Upper lobe of right lung (tissue), 1 donor: ENCODE measurements around the gene CR1. TPM values are rescaled to one million over a fixed set of nuclear protein-coding genes. Genes with fewer than 3 reads are reported as not detected.
"Not testable (repeated sequence)": the region's sequence is repeated elsewhere in the genome, so short reads cannot be mapped to it uniquely, and the experiment has no call there.

ENCODE experiments used
- ATAC-seq: fragments of 200-7000 bp; cut with Tn5 transposase; one replicate; pipeline ENCODE4 v1.9.1; 2020; ENCODE audit warnings: mild to moderate bottlenecking, moderate library complexity
- DNase-seq: peaks from one replicate; pipeline ENCODE4 v3.0.0-alpha.2; 2020
- H3K27ac ChIP-seq: fragments of 200-600 bp; one replicate; pipeline ENCODE4 v1.8.0; 2022
- H3K27me3 ChIP-seq: fragments of 200-600 bp; one replicate; pipeline ENCODE4 v1.8.0; 2022; ENCODE audit warnings: mild to moderate bottlenecking
- H3K36me3 ChIP-seq: fragments of 200-600 bp; one replicate; pipeline ENCODE4 v1.8.0; 2022
- H3K4me1 ChIP-seq: fragments of 200-600 bp; one replicate; pipeline ENCODE4 v1.8.0; 2022
- H3K4me3 ChIP-seq: fragments of 200-600 bp; one replicate; pipeline ENCODE4 v1.8.0; 2022; ENCODE audit warnings: mild to moderate bottlenecking
- H3K9me3 ChIP-seq: fragments of 200-600 bp; one replicate; pipeline ENCODE4 v1.8.0; 2022
- intact Hi-C: fragments of 100-400 bp; cut with DNase I; formaldehyde crosslinking; loops from one replicate; pipeline ENCODE4 v1.11.0; 2022
- total RNA-seq: library from RNA; stranded (reverse); fragmentation: NEBNext Ultra II Directional; extraction: Animal tissue kit (Norgen Biotek cat#: 25700); gene quantifications from one replicate; pipeline ENCODE4 v1.2.1, GENCODE V29; 2021
- TF ChIP-seq, protein P1 (sequence below): fragments of 200-600 bp; IDR thresholded peaks from one replicate; pipeline ENCODE4 v1.8.0; 2022; ENCODE audit warnings: antibody characterized with exemption
- donor health status: DM: no; HTN: yes; CAD: no; lungs with severe emphysema.

The CR1 gene
- total RNA-seq, 1 donor from 2014 or later = 11.4 TPM

DNA sequence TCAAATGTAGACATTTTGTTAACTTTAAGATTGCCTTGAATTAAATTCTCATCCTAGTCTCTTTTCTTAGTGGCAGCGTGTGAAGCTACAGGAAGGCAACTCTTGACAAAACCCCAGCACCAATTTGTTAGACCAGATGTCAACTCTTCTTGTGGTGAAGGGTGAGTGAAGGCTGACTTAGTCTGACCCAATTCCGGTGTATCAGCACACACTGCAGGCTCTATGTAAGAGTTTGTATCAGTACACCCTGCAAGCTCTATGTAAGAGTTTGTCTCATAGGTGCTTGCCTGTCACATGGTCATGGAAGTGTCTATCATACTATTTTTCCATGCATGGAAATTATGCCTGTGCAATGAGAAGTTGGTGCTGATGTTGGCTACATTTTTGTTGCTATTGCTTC, 25.0 kb upstream of the CR1 start:
- no peak overlapping the region for H3K4me3 ChIP-seq
- H3K27me3 ChIP-seq = peaks cover 7% of the 10 kb centered on the region
- ATAC-seq = no peak
- TF ChIP-seq, protein P1, sequence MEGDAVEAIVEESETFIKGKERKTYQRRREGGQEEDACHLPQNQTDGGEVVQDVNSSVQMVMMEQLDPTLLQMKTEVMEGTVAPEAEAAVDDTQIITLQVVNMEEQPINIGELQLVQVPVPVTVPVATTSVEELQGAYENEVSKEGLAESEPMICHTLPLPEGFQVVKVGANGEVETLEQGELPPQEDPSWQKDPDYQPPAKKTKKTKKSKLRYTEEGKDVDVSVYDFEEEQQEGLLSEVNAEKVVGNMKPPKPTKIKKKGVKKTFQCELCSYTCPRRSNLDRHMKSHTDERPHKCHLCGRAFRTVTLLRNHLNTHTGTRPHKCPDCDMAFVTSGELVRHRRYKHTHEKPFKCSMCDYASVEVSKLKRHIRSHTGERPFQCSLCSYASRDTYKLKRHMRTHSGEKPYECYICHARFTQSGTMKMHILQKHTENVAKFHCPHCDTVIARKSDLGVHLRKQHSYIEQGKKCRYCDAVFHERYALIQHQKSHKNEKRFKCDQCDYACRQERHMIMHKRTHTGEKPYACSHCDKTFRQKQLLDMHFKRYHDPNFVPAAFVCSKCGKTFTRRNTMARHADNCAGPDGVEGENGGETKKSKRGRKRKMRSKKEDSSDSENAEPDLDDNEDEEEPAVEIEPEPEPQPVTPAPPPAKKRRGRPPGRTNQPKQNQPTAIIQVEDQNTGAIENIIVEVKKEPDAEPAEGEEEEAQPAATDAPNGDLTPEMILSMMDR = no peak
- no peak overlapping the region for H3K27ac ChIP-seq
- intact Hi-C loops = no loop called here
- no peaks in the 10 kb centered on the region for H3K9me3 ChIP-seq
- H3K4me1 ChIP-seq = no peaks in the 10 kb centered on the region
- no peaks in the 10 kb centered on the region for H3K36me3 ChIP-seq
- no peak for DNase-seq

DNA sequence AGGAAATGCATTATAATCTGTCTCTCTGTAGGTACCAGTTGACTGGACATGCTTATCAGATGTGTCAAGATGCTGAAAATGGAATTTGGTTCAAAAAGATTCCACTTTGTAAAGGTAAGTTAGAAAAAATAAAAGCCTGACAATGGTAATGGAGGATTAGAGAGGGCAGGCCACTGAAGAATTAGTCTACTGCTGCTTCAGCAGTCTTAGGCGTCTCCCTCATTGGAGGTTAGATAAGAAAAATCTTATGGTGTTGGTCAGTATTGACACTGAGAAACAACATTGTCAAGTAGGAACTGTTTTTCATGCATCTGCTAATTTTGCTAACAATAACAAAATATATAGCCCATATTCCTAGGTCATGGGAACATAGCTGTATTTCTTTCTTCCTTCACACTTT, 21.7 kb upstream of the CR1 start:
- Histone ChIP-seq H3K27ac (no peak overlapping the region), H3K27me3 (no peaks in the 10 kb centered on the region), H3K4me1 (no peaks in the 10 kb centered on the region), H3K4me3 (no peak overlapping the region), H3K9me3 (no peaks in the 10 kb centered on the region), H3K36me3 (no peaks in the 10 kb centered on the region)
- ATAC-seq = no peak
- TF ChIP-seq, protein P1 = no peak
- intact Hi-C loops = no loop called here
- no peak for DNase-seq

GRCh38 chr1:207486198-207486597, 9.8 kb upstream of the CR1 start:
- no peaks in the 10 kb centered on the region for H3K4me1 ChIP-seq
- intact Hi-C loops = no loop called here
- H3K27me3 ChIP-seq = peaks cover 7% of the 10 kb centered on the region
- no peak overlapping the region for H3K27ac ChIP-seq
- TF ChIP-seq, protein P1 = no peak
- no peaks in the 10 kb centered on the region for H3K36me3 ChIP-seq
- H3K4me3 ChIP-seq = no peak overlapping the region
- DNase-seq (no peak), ATAC-seq (no peak)
- H3K9me3 ChIP-seq = no peaks in the 10 kb centered on the region

DNA sequence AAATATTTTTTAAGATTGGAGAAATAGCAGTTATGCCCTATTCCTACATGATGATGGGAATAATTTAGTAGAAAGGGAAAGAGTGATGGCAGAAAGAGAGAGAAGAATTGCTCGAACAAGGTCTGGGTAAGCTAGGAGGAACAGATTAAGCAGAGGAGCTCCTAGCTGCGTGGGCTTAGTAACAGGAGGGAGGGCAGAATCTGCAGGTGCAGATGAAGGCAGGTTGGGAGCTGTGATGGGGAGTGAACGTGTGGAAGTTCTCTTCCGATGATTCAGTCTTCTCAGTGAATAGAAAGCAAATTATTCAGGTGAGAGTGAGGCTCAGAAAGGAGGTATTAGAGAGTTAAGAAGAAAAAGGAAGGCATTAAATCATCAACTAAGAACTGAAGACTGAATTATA, 8.3 kb upstream of the CR1 start:
- Histone ChIP-seq H3K4me3 (no peak overlapping the region), H3K27me3 (peaks cover 7% of the 10 kb centered on the region), H3K9me3 (no peaks in the 10 kb centered on the region), H3K4me1 (no peaks in the 10 kb centered on the region), H3K27ac (no peak overlapping the region), H3K36me3 (no peaks in the 10 kb centered on the region)
- TF ChIP-seq, protein P1 = no peak
- ATAC-seq (no peak), DNase-seq (no peak)
- intact Hi-C loops = no loop called here

- no peak for ATAC-seq
- no peaks in the 10 kb centered on the region for H3K9me3 ChIP-seq
- H3K4me3 ChIP-seq = no peak overlapping the region
- no peak for DNase-seq
- H3K4me1 ChIP-seq = peaks cover 10% of the 10 kb centered on the region
- TF ChIP-seq, protein P1 = no peak
- H3K36me3 ChIP-seq = no peaks in the 10 kb centered on the region
- H3K27me3 ChIP-seq = peaks cover 28% of the 10 kb centered on the region
- H3K27ac ChIP-seq = no peak overlapping the region
- intact Hi-C loops = no loop called here
Observed at GRCh38 chr1:207493212-207493611, 2.7 kb upstream of the CR1 start.

GRCh38 chr1:207494171-207494570, 1.8 kb upstream of the CR1 start:
- TF ChIP-seq, protein P1 = no peak
- no peak overlapping the region for H3K4me3 ChIP-seq
- ATAC-seq (no peak), DNase-seq (no peak)
- H3K9me3 ChIP-seq = no peaks in the 10 kb centered on the region
- no peak overlapping the region for H3K27ac ChIP-seq
- intact Hi-C loops = no loop called here
- no peaks in the 10 kb centered on the region for H3K36me3 ChIP-seq
- peaks cover 28% of the 10 kb centered on the region for H3K27me3 ChIP-seq
- peaks cover 10% of the 10 kb centered on the region for H3K4me1 ChIP-seq

- peaks cover 35% of the 10 kb centered on the region for H3K27me3 ChIP-seq
- intact Hi-C loops, DNase-seq, H3K9me3 ChIP-seq, H3K4me3 ChIP-seq, ATAC-seq, H3K36me3 ChIP-seq, H3K27ac ChIP-seq: not testable (repeated sequence)
- H3K4me1 ChIP-seq = peaks cover 10% of the 10 kb centered on the region
Observed at GRCh38 chr1:207495281-207495680, 676 bp upstream of the CR1 start.
